B cell (primary cell): ENCODE measurements around the gene SELP. TPM values are rescaled to one million over a fixed set of nuclear protein-coding genes. Genes with fewer than 3 reads are reported as not detected.
"Not testable (repeated sequence)": the region's sequence is repeated elsewhere in the genome, so short reads cannot be mapped to it uniquely, and the experiment has no call there.

Experiments used
- ATAC-seq: fragments of 200-7000 bp; cut with Tn5 transposase; one replicate; pipeline ENCODE4 v1.10.0; 2021; ENCODE audit warnings: low read depth, mild to moderate bottlenecking, moderate number of reproducible peaks, moderate library complexity
- CTCF ChIA-PET: fragments of 350-600 bp; sonication (Branson Sonifier 250); formaldehyde crosslinking; loops from one replicate; lab custom pipeline; 2021; ENCODE audit warnings: antibody characterized with exemption, inconsistent platforms; lab: Charles Lee
- POLR2A ChIA-PET: fragments of 350-600 bp; sonication (Branson Sonifier 250); formaldehyde crosslinking; loops from one replicate; lab custom pipeline; 2021; ENCODE audit warnings: antibody characterized with exemption; lab: Charles Lee
- DNase-seq: peaks from one replicate; pipeline ENCODE4 v3.0.0; 2013
- H2AFZ ChIP-seq: 2 replicates; pipeline ENCODE4 v1.6.1; 2012; ENCODE audit warnings: mild to moderate bottlenecking, low read depth, low read length; ENCODE audit not compliant: insufficient read depth, poor library complexity, severe bottlenecking
- H3K27ac ChIP-seq, 2 donors: 1 replicate in 1 of 2; 2 replicates in 1 of 2; pipeline ENCODE4 v1.5.1; 2012 to 2013; ENCODE audit warnings: low read length in 2 of 2, mild to moderate bottlenecking in 2 of 2, moderate library complexity in 1 of 2
- H3K27me3 ChIP-seq, 4 experiments: fragments of 200-600 bp in 1 of 4; sonication (generic) in 1 of 4; replicated peaks in 1 of 4; 1 replicate in 2 of 4; 2 replicates in 2 of 4; pipeline versions ENCODE4 v1.6.1 to v1.7.0; 2013 to 2016; ENCODE audit warnings: low read length in 3 of 4, mild to moderate bottlenecking in 2 of 4, mixed read lengths in 1 of 4, moderate library complexity in 1 of 4; ENCODE audit not compliant: insufficient read depth in 4 of 4, control insufficient read depth in 3 of 4; ENCODE audit errors: control extremely low read depth in 1 of 4
- H3K36me3 ChIP-seq, 2 experiments: replicated peaks in 1 of 2; 1 replicate in 1 of 2; 2 replicates in 1 of 2; pipeline versions ENCODE4 v1.6.1 to v1.7.1; 2013; ENCODE audit warnings: low read length in 1 of 2; ENCODE audit not compliant: insufficient read depth in 2 of 2, control insufficient read depth in 1 of 2; ENCODE audit errors: control extremely low read depth in 1 of 2, extremely low read depth in 1 of 2
- H3K4me1 ChIP-seq, 2 donors: fragments of 200-600 bp in 1 of 2; sonication (generic) in 1 of 2; 1 replicate in 1 of 2; 2 replicates in 1 of 2; pipeline versions ENCODE4 v1.5.1 to v1.6.1; 2013 to 2017; ENCODE audit warnings: low read length in 2 of 2; ENCODE audit not compliant: control insufficient read depth in 2 of 2, insufficient read depth in 2 of 2
- H3K4me2 ChIP-seq: replicated peaks from 2 replicates; pipeline ENCODE3; 2012; ENCODE audit warnings: mild to moderate bottlenecking, low read depth, low read length; ENCODE audit not compliant: poor library complexity, severe bottlenecking
- H3K4me3 ChIP-seq, 5 experiments: fragments of 200-600 bp in 1 of 5; sonication (generic) in 1 of 5; 1 replicate in 3 of 5; 2 replicates in 2 of 5; pipeline versions ENCODE4 v1.5.1 to v1.7.0; 2011 to 2016; ENCODE audit warnings: low read length in 4 of 5, mild to moderate bottlenecking in 4 of 5, low read depth in 2 of 5, control low read depth in 1 of 5, moderate library complexity in 1 of 5; ENCODE audit not compliant: insufficient read depth in 1 of 5; ENCODE audit errors: control extremely low read depth in 1 of 5, extremely low read depth in 1 of 5
- H3K79me2 ChIP-seq: fragments of 200-600 bp; sonication (generic); one replicate; pipeline ENCODE4 v1.6.0; 2016; ENCODE audit warnings: low read length; ENCODE audit not compliant: control insufficient read depth, insufficient read depth
- H3K9ac ChIP-seq: fragments of 200-600 bp; sonication (generic); 2 replicates; pipeline ENCODE4 v1.6.1; 2017; ENCODE audit warnings: mild to moderate bottlenecking, low read length, moderate library complexity
- H3K9me3 ChIP-seq, 3 donors: one replicate each; pipeline versions ENCODE4 v1.6.1 to v1.7.1; 2013; ENCODE audit warnings: low read length in 2 of 3; ENCODE audit not compliant: control insufficient read depth in 2 of 3, insufficient read depth in 1 of 3; ENCODE audit errors: control extremely low read depth in 1 of 3
- H4K20me1 ChIP-seq: 2 replicates; pipeline ENCODE4 v1.6.0; 2012; ENCODE audit warnings: mild to moderate bottlenecking, low read length; ENCODE audit not compliant: insufficient read depth, control insufficient read depth, poor library complexity, severe bottlenecking
- H3K27ac Mint-ChIP-seq: one replicate; pipeline ENCODE4 v1.8.0; 2021; ENCODE audit warnings: mixed read lengths
- H3K27me3 Mint-ChIP-seq: one replicate; pipeline ENCODE4 v1.8.0; 2021; ENCODE audit warnings: mixed read lengths
- H3K4me1 Mint-ChIP-seq: one replicate; pipeline ENCODE4 v1.8.0; 2021; ENCODE audit warnings: mixed read lengths
- H3K4me3 Mint-ChIP-seq: one replicate; pipeline ENCODE4 v1.8.0; 2021; ENCODE audit warnings: mixed read lengths
- H3K9me3 Mint-ChIP-seq: one replicate; pipeline ENCODE4 v1.8.0; 2022; ENCODE audit warnings: mixed read lengths; ENCODE audit not compliant: insufficient read depth
- WGBS: methylation state at CpG from one replicate; pipeline ENCODE4 v1.1.5; 2013; ENCODE audit warnings: missing lambda C conversion rate; ENCODE audit not compliant: insufficient coverage; 5-methylcytosine and 5-hydroxymethylcytosine counted together
- intact Hi-C: fragments of 100-400 bp; cut with micrococcal nuclease; formaldehyde crosslinking; loops from one replicate; pipeline ENCODE4 v1.10.0; 2022
- polyA plus RNA-seq: library from polyadenylated mRNA; depleted of rRNA; stranded (reverse); fragments of >200 nt; gene quantifications from 2 replicates; pipeline ENCODE4 v1.2.3, GENCODE V29; 2012
- total RNA-seq, 2 donors: library from RNA; stranded (reverse); fragments of 120-200 nt in 1 of 2; gene quantifications; 1 replicate in 1 of 2; 2 replicates in 1 of 2; pipeline versions ENCODE4 v1.2.3 to v1.2.4, GENCODE V29; 2013 to 2022

SELP gene
- total and polyA plus RNA-seq, 2 donors (not counting 1 experiment from before 2014, with no cell fraction given): 0.99 to 1.9 TPM

DNA sequence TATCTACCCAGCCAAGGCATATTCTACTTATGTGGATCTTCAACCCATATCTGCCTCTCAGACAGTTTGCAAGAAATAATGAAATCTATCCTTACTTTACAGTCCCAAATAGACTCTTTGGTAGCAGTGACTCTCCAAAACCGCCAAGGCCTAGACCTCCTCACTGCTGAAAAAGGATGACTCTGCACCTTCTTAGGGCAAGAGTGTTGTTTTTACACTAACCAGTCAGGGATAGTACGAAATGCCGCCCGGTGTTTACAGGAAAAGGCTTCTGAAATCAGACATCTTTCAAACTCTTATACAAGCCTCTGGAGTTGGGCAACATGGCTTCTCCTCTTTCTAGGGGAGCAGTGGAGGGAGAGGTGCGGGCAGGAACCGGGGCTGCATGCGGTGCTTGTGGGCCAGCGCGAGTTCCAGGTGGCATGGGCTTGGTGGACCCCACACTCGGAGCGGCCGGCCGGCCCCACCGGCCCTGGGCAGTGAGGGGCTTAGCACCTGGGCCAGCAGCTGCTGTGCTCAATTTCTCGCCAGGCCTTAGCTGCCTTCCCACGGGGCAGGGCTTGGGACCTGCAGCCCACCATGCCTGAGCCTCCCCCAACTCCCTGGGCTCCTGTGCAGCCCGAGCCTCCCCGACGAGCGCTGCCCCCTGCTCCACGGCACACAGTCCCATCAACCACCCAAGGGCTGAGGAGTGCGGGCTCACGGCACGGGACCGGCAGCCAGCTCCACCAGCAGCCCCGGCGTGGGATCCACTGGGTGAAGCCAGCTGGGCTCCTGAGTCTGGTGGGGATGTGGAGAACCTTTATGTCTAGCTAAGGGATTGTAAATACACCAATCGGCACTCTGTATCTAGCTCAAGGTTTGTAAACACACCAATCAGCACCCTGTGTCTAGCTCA is 38.0 kb upstream of the SELP start:
- ATAC-seq, H4K20me1 ChIP-seq, H3K36me3 ChIP-seq, DNase-seq, H3K27me3 Mint-ChIP-seq, H3K27me3 ChIP-seq, H3K9me3 ChIP-seq, H3K79me2 ChIP-seq, H3K9me3 Mint-ChIP-seq: not testable (repeated sequence)
- ChIA-PET POLR2A (interaction anchor here (0.7 to 1.1 kb wide), 2 partner anchors 22 to 34 kb away, joined by 3 to 4 read pairs; no protein-coding TSS in a partner anchor), CTCF (interaction anchor here (0.7 to 1.0 kb wide), 2 partner anchors 44 to 66 kb away, joined by 3 read pairs; no protein-coding TSS in a partner anchor)
- peak overlapping the region; percentile 64 for H3K4me2 ChIP-seq
- peak overlapping the region; percentile 67 for H3K4me3 Mint-ChIP-seq
- H3K9ac ChIP-seq: peak overlapping the region; percentile 45
- peaks cover 59% of the 10 kb centered on the region for H3K4me1 Mint-ChIP-seq
- H3K27ac ChIP-seq: peak overlapping the region; percentile 48 to 87
- H3K4me3 ChIP-seq: peak overlapping the region in 2 of 5 experiments; percentile 3 to 9
- intact Hi-C loops: loop anchor here (1.0 to 2.0 kb wide), 3 partner anchors 13 to 33 kb away; no protein-coding TSS in a partner anchor
- WGBS: 82% methylated on average over 10 of the region's 28 CpGs
- peak overlapping the region; percentile 59 for H2AFZ ChIP-seq
- peak overlapping the region; percentile 93 for H3K27ac Mint-ChIP-seq
- H3K4me1 ChIP-seq: peaks cover 44 to 45% of the 10 kb centered on the region in 2 donors

DNA sequence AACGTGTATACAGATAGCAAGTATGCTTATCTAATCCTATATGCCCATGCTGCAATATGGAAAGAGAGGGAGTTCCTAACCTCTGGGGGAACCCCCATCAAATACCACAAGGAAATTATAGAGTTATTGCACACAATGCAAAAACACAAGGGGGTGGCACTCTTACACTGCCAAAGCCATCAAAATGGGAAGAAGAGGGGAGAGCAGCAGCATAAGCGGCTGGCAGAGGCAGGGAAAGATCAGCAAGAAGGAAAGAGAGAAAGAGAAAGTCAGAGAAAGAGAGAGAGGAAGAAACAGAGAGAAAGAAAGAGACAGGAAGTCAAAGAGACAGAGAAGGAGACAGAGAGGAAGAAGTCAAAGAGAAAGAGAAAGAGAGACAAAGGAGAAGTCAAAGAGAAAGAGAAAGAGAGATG is 37.3 kb upstream of the SELP start:
- DNase-seq (peak; percentile 37), ATAC-seq (peak; percentile 60)
- intact Hi-C loops: loop anchor here (1.0 to 2.0 kb wide), 3 partner anchors 14 to 34 kb away; no protein-coding TSS in a partner anchor
- peak overlapping the region; percentile 48 to 87 for H3K27ac ChIP-seq
- not testable (repeated sequence) for H3K27me3 Mint-ChIP-seq, H4K20me1 ChIP-seq, H3K27me3 ChIP-seq, H3K9me3 ChIP-seq, H3K36me3 ChIP-seq, H3K79me2 ChIP-seq, H3K9me3 Mint-ChIP-seq
- H3K4me2 ChIP-seq: peak overlapping the region; percentile 64
- Mint-ChIP-seq H3K27ac (peak overlapping the region; percentile 93), H3K4me3 (peak overlapping the region; percentile 67), H3K4me1 (peaks cover 58% of the 10 kb centered on the region)
- ChIA-PET CTCF (interaction anchor here (1.3 to 1.5 kb wide), 2 partner anchors 41 to 45 kb away, joined by 3 to 4 read pairs; no protein-coding TSS in a partner anchor), POLR2A (interaction anchor here (1.9 kb wide), 1 partner anchor 14 kb away, joined by 4 read pairs; no protein-coding TSS in a partner anchor)
- peaks cover 43 to 45% of the 10 kb centered on the region in 2 donors for H3K4me1 ChIP-seq
- peak overlapping the region in 3 of 5 experiments; percentile 3 to 47 (median 25) for H3K4me3 ChIP-seq
- 63% methylated on average over 1 of the region's 2 CpGs for WGBS
- peak overlapping the region; percentile 59 for H2AFZ ChIP-seq
- H3K9ac ChIP-seq: peak overlapping the region; percentile 45

DNA sequence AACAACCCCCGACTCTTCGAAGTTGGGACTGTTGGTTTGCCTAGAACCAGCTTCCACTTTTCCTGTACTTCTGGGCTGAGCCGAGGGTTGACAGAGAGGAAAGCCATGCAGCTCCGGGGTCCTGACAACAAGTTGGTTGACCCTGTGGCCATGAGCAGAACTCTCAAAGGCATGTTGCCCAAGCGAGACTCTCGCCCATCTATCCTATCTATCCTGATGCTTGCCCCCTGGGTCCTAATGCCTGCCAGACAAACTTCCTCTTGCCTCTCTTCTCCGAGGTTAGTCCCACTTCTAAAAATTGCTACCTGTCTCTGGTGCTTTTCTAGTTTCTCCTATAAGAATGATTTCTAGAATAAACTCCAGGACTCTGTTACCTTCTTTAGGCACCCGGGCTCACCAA is 32.8 kb upstream of the SELP start:
- H3K36me3 ChIP-seq, DNase-seq, H3K4me3 Mint-ChIP-seq, H2AFZ ChIP-seq, H3K27me3 ChIP-seq, H3K9me3 Mint-ChIP-seq, H4K20me1 ChIP-seq, H3K9me3 ChIP-seq, H3K9ac ChIP-seq, H3K4me2 ChIP-seq, intact Hi-C loops, ATAC-seq, H3K27me3 Mint-ChIP-seq, POLR2A ChIA-PET, H3K79me2 ChIP-seq: not testable (repeated sequence)
- Mint-ChIP-seq H3K27ac (peak overlapping the region; percentile 39), H3K4me1 (peaks cover 53% of the 10 kb centered on the region)
- 88% methylated on average over 6 of the region's 8 CpGs for WGBS
- Histone ChIP-seq H3K4me3 (peak overlapping the region in 2 of 5 experiments; percentile 22 to 33), H3K4me1 (peaks cover 19 to 32% of the 10 kb centered on the region in 2 donors), H3K27ac (peak overlapping the region in 1 of 2 donors; percentile 19)
- CTCF ChIA-PET: interaction anchor here (1.5 kb wide), 1 partner anchor 49 kb away, joined by 5 read pairs; no protein-coding TSS in a partner anchor
